ENCODE data around the gene FSTL3.
"Not testable (repeated sequence)": the region's sequence is repeated elsewhere in the genome, so short reads cannot be mapped to it uniquely, and the experiment has no call there.

FSTL3 gene

GRCh38 chr19:711254-711653 lies 35.1 kb downstream of the FSTL3 start:
- no peak for DNase-seq (ENCODE audit: low read depth)

- no peak for DNase-seq (ENCODE audit: low read depth)
Observed at GRCh38 chr19:715347-715746, 39.2 kb downstream of the FSTL3 start.

- no peak for DNase-seq (ENCODE audit: low read depth)
Observed at GRCh38 chr19:718251-718951, 42.2 kb downstream of the FSTL3 start.

- no peak for DNase-seq (ENCODE audit: low read depth)
Observed at GRCh38 chr19:718991-719512, 42.9 kb downstream of the FSTL3 start.

GRCh38 chr19:719636-720344 lies 43.6 kb downstream of the FSTL3 start:
- no peak for DNase-seq (ENCODE audit: low read depth)

GRCh38 chr19:720345-721160 lies 44.4 kb downstream of the FSTL3 start:
- no peak for DNase-seq (ENCODE audit: low read depth)

- DNase-seq (ENCODE audit: low read depth), result no peak
Observed at GRCh38 chr19:722553-723101, 46.4 kb downstream of the FSTL3 start.

- no peak for DNase-seq (ENCODE audit: low read depth)
Observed at GRCh38 chr19:723247-723646, 47.1 kb downstream of the FSTL3 start.

GRCh38 chr19:723714-724113 lies 47.5 kb downstream of the FSTL3 start:
- DNase-seq (ENCODE audit: low read depth), result no peak

- no peak for DNase-seq (ENCODE audit: low read depth)
Observed at GRCh38 chr19:725461-726089, 49.4 kb downstream of the FSTL3 start.

GRCh38 chr19:726993-727956 lies 51.1 kb downstream of the FSTL3 start:
- DNase-seq (ENCODE audit: low read depth), result no peak

GRCh38 chr19:728011-728410 lies 51.8 kb downstream of the FSTL3 start:
- no peak for DNase-seq (ENCODE audit: low read depth)

GRCh38 chr19:729564-729963 lies 53.4 kb downstream of the FSTL3 start:
- DNase-seq (ENCODE audit: low read depth), result not testable (repeated sequence)

GRCh38 chr19:729965-730668 lies 53.9 kb downstream of the FSTL3 start:
- DNase-seq (ENCODE audit: low read depth), result no peak

- DNase-seq (ENCODE audit: low read depth), result no peak
Observed at GRCh38 chr19:731000-731399, 54.8 kb downstream of the FSTL3 start.

- no peak for DNase-seq (ENCODE audit: low read depth)
Observed at GRCh38 chr19:732148-733069, 56.2 kb downstream of the FSTL3 start.
